Measurements from ENCODE around the gene APOH. TPM values are rescaled to one million over a fixed set of nuclear protein-coding genes. Genes with fewer than 3 reads are reported as not detected.

Gene APOH
- total and polyA plus RNA-seq, 9 of the 15 experiments (the other 6 are each of a cell fraction or from before 2014, with no cell fraction given), result 1.1 TPM; not detected in 8

DNA sequence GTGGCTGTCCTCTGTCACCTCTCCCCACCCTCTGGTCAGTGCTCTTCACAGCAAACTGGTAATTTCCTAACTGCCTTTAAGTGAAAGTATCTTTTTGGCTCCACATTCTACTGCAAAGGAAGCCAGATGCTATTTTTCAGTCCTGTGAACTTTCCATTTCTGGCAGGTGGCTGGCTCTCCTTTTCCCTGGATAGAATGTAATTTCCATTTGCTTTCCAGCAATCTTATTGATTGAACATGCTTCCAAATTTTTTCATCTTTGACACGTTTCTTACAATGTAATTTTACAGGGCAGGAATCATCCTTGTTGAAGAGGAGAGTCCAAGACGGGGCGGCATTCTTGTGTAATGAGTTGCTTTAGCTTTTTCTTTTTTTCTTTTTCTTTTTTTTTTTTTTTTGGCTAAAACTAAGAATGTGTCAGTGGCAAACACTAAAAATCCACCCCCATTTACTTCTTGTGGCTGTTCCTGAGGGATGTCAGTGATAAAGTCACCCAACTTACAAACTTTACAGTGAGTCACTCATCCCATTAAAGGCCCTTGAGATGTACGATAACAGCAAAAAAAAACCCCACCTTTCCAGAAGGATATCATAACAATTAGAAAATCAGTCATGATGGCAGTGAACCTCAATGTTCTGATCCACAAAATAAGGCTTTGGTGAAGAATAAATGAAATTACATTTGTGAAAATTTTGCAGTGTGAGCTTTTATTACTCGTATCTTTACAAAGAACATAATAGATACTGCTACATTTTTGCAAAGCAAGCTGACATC lies 43.8 kb upstream of the APOH start (continued):
- TF ChIP-seq RAD21 (CRISPR knock-in tag; conservative IDR thresholded peaks at IDR 0.05 in 1 of 2, IDR thresholded peaks at IDR 0.05 in 1 of 2), result no peak
- TF ChIP-seq, protein P1, sequence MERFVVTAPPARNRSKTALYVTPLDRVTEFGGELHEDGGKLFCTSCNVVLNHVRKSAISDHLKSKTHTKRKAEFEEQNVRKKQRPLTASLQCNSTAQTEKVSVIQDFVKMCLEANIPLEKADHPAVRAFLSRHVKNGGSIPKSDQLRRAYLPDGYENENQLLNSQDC (CRISPR knock-in tag; IDR thresholded peaks at IDR 0.05), result no peak
- TF ChIP-seq NCOR1 (IDR thresholded peaks at IDR 0.05), result no peak
- TF ChIP-seq, protein P2, sequence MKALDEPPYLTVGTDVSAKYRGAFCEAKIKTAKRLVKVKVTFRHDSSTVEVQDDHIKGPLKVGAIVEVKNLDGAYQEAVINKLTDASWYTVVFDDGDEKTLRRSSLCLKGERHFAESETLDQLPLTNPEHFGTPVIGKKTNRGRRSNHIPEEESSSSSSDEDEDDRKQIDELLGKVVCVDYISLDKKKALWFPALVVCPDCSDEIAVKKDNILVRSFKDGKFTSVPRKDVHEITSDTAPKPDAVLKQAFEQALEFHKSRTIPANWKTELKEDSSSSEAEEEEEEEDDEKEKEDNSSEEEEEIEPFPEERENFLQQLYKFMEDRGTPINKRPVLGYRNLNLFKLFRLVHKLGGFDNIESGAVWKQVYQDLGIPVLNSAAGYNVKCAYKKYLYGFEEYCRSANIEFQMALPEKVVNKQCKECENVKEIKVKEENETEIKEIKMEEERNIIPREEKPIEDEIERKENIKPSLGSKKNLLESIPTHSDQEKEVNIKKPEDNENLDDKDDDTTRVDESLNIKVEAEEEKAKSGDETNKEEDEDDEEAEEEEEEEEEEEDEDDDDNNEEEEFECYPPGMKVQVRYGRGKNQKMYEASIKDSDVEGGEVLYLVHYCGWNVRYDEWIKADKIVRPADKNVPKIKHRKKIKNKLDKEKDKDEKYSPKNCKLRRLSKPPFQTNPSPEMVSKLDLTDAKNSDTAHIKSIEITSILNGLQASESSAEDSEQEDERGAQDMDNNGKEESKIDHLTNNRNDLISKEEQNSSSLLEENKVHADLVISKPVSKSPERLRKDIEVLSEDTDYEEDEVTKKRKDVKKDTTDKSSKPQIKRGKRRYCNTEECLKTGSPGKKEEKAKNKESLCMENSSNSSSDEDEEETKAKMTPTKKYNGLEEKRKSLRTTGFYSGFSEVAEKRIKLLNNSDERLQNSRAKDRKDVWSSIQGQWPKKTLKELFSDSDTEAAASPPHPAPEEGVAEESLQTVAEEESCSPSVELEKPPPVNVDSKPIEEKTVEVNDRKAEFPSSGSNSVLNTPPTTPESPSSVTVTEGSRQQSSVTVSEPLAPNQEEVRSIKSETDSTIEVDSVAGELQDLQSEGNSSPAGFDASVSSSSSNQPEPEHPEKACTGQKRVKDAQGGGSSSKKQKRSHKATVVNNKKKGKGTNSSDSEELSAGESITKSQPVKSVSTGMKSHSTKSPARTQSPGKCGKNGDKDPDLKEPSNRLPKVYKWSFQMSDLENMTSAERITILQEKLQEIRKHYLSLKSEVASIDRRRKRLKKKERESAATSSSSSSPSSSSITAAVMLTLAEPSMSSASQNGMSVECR (CRISPR knock-in tag; IDR thresholded peaks at IDR 0.05), result no peak
- TF ChIP-seq ASH1L (IDR thresholded peaks at IDR 0.05; ENCODE audit: borderline replicate concordance, low read depth, partially characterized antibody), result no peak
- TF ChIP-seq, protein P3, sequence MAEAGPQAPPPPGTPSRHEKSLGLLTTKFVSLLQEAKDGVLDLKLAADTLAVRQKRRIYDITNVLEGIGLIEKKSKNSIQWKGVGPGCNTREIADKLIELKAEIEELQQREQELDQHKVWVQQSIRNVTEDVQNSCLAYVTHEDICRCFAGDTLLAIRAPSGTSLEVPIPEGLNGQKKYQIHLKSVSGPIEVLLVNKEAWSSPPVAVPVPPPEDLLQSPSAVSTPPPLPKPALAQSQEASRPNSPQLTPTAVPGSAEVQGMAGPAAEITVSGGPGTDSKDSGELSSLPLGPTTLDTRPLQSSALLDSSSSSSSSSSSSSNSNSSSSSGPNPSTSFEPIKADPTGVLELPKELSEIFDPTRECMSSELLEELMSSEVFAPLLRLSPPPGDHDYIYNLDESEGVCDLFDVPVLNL (CRISPR knock-in tag; IDR thresholded peaks at IDR 0.05; ENCODE audit: low read depth), result no peak
- TF ChIP-seq ZFPM2 (CRISPR knock-in tag; IDR thresholded peaks at IDR 0.05), result no peak
- TF ChIP-seq, protein P4, sequence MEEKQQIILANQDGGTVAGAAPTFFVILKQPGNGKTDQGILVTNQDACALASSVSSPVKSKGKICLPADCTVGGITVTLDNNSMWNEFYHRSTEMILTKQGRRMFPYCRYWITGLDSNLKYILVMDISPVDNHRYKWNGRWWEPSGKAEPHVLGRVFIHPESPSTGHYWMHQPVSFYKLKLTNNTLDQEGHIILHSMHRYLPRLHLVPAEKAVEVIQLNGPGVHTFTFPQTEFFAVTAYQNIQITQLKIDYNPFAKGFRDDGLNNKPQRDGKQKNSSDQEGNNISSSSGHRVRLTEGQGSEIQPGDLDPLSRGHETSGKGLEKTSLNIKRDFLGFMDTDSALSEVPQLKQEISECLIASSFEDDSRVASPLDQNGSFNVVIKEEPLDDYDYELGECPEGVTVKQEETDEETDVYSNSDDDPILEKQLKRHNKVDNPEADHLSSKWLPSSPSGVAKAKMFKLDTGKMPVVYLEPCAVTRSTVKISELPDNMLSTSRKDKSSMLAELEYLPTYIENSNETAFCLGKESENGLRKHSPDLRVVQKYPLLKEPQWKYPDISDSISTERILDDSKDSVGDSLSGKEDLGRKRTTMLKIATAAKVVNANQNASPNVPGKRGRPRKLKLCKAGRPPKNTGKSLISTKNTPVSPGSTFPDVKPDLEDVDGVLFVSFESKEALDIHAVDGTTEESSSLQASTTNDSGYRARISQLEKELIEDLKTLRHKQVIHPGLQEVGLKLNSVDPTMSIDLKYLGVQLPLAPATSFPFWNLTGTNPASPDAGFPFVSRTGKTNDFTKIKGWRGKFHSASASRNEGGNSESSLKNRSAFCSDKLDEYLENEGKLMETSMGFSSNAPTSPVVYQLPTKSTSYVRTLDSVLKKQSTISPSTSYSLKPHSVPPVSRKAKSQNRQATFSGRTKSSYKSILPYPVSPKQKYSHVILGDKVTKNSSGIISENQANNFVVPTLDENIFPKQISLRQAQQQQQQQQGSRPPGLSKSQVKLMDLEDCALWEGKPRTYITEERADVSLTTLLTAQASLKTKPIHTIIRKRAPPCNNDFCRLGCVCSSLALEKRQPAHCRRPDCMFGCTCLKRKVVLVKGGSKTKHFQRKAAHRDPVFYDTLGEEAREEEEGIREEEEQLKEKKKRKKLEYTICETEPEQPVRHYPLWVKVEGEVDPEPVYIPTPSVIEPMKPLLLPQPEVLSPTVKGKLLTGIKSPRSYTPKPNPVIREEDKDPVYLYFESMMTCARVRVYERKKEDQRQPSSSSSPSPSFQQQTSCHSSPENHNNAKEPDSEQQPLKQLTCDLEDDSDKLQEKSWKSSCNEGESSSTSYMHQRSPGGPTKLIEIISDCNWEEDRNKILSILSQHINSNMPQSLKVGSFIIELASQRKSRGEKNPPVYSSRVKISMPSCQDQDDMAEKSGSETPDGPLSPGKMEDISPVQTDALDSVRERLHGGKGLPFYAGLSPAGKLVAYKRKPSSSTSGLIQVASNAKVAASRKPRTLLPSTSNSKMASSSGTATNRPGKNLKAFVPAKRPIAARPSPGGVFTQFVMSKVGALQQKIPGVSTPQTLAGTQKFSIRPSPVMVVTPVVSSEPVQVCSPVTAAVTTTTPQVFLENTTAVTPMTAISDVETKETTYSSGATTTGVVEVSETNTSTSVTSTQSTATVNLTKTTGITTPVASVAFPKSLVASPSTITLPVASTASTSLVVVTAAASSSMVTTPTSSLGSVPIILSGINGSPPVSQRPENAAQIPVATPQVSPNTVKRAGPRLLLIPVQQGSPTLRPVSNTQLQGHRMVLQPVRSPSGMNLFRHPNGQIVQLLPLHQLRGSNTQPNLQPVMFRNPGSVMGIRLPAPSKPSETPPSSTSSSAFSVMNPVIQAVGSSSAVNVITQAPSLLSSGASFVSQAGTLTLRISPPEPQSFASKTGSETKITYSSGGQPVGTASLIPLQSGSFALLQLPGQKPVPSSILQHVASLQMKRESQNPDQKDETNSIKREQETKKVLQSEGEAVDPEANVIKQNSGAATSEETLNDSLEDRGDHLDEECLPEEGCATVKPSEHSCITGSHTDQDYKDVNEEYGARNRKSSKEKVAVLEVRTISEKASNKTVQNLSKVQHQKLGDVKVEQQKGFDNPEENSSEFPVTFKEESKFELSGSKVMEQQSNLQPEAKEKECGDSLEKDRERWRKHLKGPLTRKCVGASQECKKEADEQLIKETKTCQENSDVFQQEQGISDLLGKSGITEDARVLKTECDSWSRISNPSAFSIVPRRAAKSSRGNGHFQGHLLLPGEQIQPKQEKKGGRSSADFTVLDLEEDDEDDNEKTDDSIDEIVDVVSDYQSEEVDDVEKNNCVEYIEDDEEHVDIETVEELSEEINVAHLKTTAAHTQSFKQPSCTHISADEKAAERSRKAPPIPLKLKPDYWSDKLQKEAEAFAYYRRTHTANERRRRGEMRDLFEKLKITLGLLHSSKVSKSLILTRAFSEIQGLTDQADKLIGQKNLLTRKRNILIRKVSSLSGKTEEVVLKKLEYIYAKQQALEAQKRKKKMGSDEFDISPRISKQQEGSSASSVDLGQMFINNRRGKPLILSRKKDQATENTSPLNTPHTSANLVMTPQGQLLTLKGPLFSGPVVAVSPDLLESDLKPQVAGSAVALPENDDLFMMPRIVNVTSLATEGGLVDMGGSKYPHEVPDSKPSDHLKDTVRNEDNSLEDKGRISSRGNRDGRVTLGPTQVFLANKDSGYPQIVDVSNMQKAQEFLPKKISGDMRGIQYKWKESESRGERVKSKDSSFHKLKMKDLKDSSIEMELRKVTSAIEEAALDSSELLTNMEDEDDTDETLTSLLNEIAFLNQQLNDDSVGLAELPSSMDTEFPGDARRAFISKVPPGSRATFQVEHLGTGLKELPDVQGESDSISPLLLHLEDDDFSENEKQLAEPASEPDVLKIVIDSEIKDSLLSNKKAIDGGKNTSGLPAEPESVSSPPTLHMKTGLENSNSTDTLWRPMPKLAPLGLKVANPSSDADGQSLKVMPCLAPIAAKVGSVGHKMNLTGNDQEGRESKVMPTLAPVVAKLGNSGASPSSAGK (IDR thresholded peaks at IDR 0.05), result no peak
- TF ChIP-seq ZNF766 (CRISPR knock-in tag; conservative IDR thresholded peaks at IDR 0.05), result no peak

All from K562 (cell line).